Duodenal mucosa (tissue), 2 donors: ENCODE measurements around the gene ANKRD45.
"Not testable (repeated sequence)": the region's sequence is repeated elsewhere in the genome, so short reads cannot be mapped to it uniquely, and the experiment has no call there.

ENCODE experiments used
- H3K27ac ChIP-seq: one replicate; pipeline ENCODE4 v1.7.0; 2013; ENCODE audit warnings: low read depth, low read length
- H3K27me3 ChIP-seq, 2 donors: one replicate each; pipeline ENCODE4 v1.7.0; 2013; ENCODE audit warnings: low read length in 2 of 2, control low read depth in 1 of 2; ENCODE audit not compliant: insufficient read depth in 2 of 2, control insufficient read depth in 1 of 2
- H3K36me3 ChIP-seq, 2 donors: one replicate each; pipeline ENCODE4 v1.7.0; 2013; ENCODE audit warnings: low read length in 2 of 2, control low read depth in 1 of 2; ENCODE audit not compliant: insufficient read depth in 2 of 2, control insufficient read depth in 1 of 2
- H3K4me1 ChIP-seq, 2 donors: one replicate each; pipeline ENCODE4 v1.7.0; 2013; ENCODE audit warnings: low read length in 2 of 2, control low read depth in 1 of 2; ENCODE audit not compliant: insufficient read depth in 2 of 2, control insufficient read depth in 1 of 2
- H3K4me3 ChIP-seq, 2 donors: one replicate each; pipeline ENCODE4 v1.7.0; 2013; ENCODE audit warnings: low read length in 2 of 2, low read depth in 1 of 2
- H3K9ac ChIP-seq, 2 donors: one replicate each; pipeline ENCODE4 v1.7.0; 2013; ENCODE audit warnings: low read length in 2 of 2, low read depth in 1 of 2
- H3K9me3 ChIP-seq, 2 donors: one replicate each; pipeline ENCODE4 v1.7.0; 2013; ENCODE audit warnings: low read length in 2 of 2, control low read depth in 1 of 2; ENCODE audit not compliant: control insufficient read depth in 1 of 2

ANKRD45 gene

GRCh38 chr1:173688300-173688699, 18.6 kb upstream of the ANKRD45 start:
- no peak overlapping the region for H3K9ac ChIP-seq
- H3K4me3 ChIP-seq = no peak overlapping the region
- H3K9me3 ChIP-seq = no peaks in the 10 kb centered on the region
- no peak overlapping the region for H3K27ac ChIP-seq
- H3K36me3 ChIP-seq = no peaks in the 10 kb centered on the region
- peaks cover 0 to 1% of the 10 kb centered on the region in 2 donors for H3K27me3 ChIP-seq
- H3K4me1 ChIP-seq = no peaks in the 10 kb centered on the region

GRCh38 chr1:173685121-173685520, 15.5 kb upstream of the ANKRD45 start:
- H3K9ac ChIP-seq, H3K36me3 ChIP-seq, H3K27me3 ChIP-seq, H3K4me3 ChIP-seq, H3K4me1 ChIP-seq, H3K27ac ChIP-seq, H3K9me3 ChIP-seq: not testable (repeated sequence)

- not testable (repeated sequence) for H3K9ac ChIP-seq, H3K36me3 ChIP-seq, H3K27me3 ChIP-seq, H3K9me3 ChIP-seq, H3K4me3 ChIP-seq, H3K4me1 ChIP-seq, H3K27ac ChIP-seq
Measured at GRCh38 chr1:173683838-173684237, 14.2 kb upstream of the ANKRD45 start.

- Histone ChIP-seq H3K4me1 (no peaks in the 10 kb centered on the region), H3K27me3 (no peaks in the 10 kb centered on the region), H3K9me3 (no peaks in the 10 kb centered on the region), H3K4me3 (no peak overlapping the region), H3K36me3 (no peaks in the 10 kb centered on the region), H3K27ac (no peak overlapping the region), H3K9ac (no peak overlapping the region)
Measured at GRCh38 chr1:173682184-173682583, 12.5 kb upstream of the ANKRD45 start.

GRCh38 chr1:173680152-173680551, 10.5 kb upstream of the ANKRD45 start:
- H3K4me3 ChIP-seq, H3K9ac ChIP-seq, H3K27ac ChIP-seq, H3K36me3 ChIP-seq, H3K27me3 ChIP-seq, H3K4me1 ChIP-seq, H3K9me3 ChIP-seq: not testable (repeated sequence)

GRCh38 chr1:173674496-173674895, 4.8 kb upstream of the ANKRD45 start:
- H3K9ac ChIP-seq, H3K9me3 ChIP-seq, H3K27ac ChIP-seq, H3K4me3 ChIP-seq, H3K4me1 ChIP-seq, H3K36me3 ChIP-seq: not testable (repeated sequence)
- H3K27me3 ChIP-seq = peaks cover 11 to 12% of the 10 kb centered on the region in 2 donors

- no peaks in the 10 kb centered on the region for H3K36me3 ChIP-seq
- peaks cover 17 to 22% of the 10 kb centered on the region in 2 donors for H3K27me3 ChIP-seq
- no peaks in the 10 kb centered on the region for H3K9me3 ChIP-seq
- no peak overlapping the region for H3K4me3 ChIP-seq
- H3K27ac ChIP-seq = no peak overlapping the region
- H3K9ac ChIP-seq = no peak overlapping the region
- no peaks in the 10 kb centered on the region for H3K4me1 ChIP-seq
Measured at GRCh38 chr1:173666646-173667045, 3.0 kb downstream of the ANKRD45 start.

- Histone ChIP-seq H3K4me3 (no peak overlapping the region), H3K27ac (no peak overlapping the region), H3K27me3 (peaks cover 2% of the 10 kb centered on the region in 2 donors), H3K9me3 (no peaks in the 10 kb centered on the region), H3K9ac (no peak overlapping the region), H3K4me1 (no peaks in the 10 kb centered on the region), H3K36me3 (no peaks in the 10 kb centered on the region)
Measured at GRCh38 chr1:173663159-173663558, 6.5 kb downstream of the ANKRD45 start.

- H3K27ac ChIP-seq = no peak overlapping the region
- no peak overlapping the region for H3K4me3 ChIP-seq
- H3K4me1 ChIP-seq = no peaks in the 10 kb centered on the region
- H3K9ac ChIP-seq = no peak overlapping the region
- no peaks in the 10 kb centered on the region for H3K9me3 ChIP-seq
- no peaks in the 10 kb centered on the region for H3K27me3 ChIP-seq
- no peaks in the 10 kb centered on the region for H3K36me3 ChIP-seq
Measured at GRCh38 chr1:173661763-173662162, 7.9 kb downstream of the ANKRD45 start.

GRCh38 chr1:173661271-173661670, 8.4 kb downstream of the ANKRD45 start:
- H3K9ac ChIP-seq = no peak overlapping the region
- H3K36me3 ChIP-seq = no peaks in the 10 kb centered on the region
- no peaks in the 10 kb centered on the region for H3K4me1 ChIP-seq
- no peaks in the 10 kb centered on the region for H3K9me3 ChIP-seq
- no peak overlapping the region for H3K4me3 ChIP-seq
- no peaks in the 10 kb centered on the region for H3K27me3 ChIP-seq
- no peak overlapping the region for H3K27ac ChIP-seq

GRCh38 chr1:173660306-173660705, 9.3 kb downstream of the ANKRD45 start:
- Histone ChIP-seq H3K27ac (no peak overlapping the region), H3K36me3 (no peaks in the 10 kb centered on the region)

More at GRCh38 chr1:173660306-173660705, 9.3 kb downstream of the ANKRD45 start:
- no peaks in the 10 kb centered on the region for H3K27me3 ChIP-seq
- H3K4me1 ChIP-seq = no peaks in the 10 kb centered on the region
- peaks cover 5 to 6% of the 10 kb centered on the region in 2 donors for H3K9me3 ChIP-seq
- H3K9ac ChIP-seq = no peak overlapping the region
- H3K4me3 ChIP-seq = no peak overlapping the region
